K562 (cell line): ENCODE data around the gene RHOV. TPM values are rescaled to one million over a fixed set of nuclear protein-coding genes. Genes with fewer than 3 reads are reported as not detected.

ENCODE experiments used
- ATAC-seq: fragments of 200-7000 bp; cut with Tn5 transposase; 3 replicates; pipeline ENCODE4 v1.9.1; 2020; ENCODE audit warnings: moderate library complexity
- BruUV-seq: library from RNA; stranded (reverse); fragments of 400-500 nt; replicated peaks from 2 replicates; lab custom pipeline; 2021; lab: Mats Ljungman, UMichigan
- CTCF ChIA-PET: fragments of 300-600 bp; formaldehyde crosslinking; extraction: SDS; loops from one replicate; lab custom pipeline; 2021; ENCODE audit warnings: low intra/inter-chr PET ratio; lab: Yijun Ruan, JAX
- POLR2A ChIA-PET: fragments of 300-600, 350-650 bp; sonication (Branson Sonifier 250); formaldehyde crosslinking; extraction: SDS; loops from one replicate; lab custom pipeline; 2021; ENCODE audit warnings: antibody characterized with exemption, inconsistent platforms; lab: Yijun Ruan, JAX
- DNase-seq, 4 experiments: peaks; one replicate each; pipeline versions ENCODE4 v3.0.0 to v3.0.0-alpha.2; 2011 to 2018; ENCODE audit warnings: low spot score in 3 of 4, mixed read lengths in 3 of 4; ENCODE audit errors: extremely low read depth in 1 of 4
- FAIRE-seq: peaks from 2 replicates; lab custom pipeline; 2011; peaks lifted over from hg19 to GRCh38; lab: Jason Lieb, UNC
- H2AFZ ChIP-seq: 2 replicates; pipeline ENCODE4 v1.6.0; 2011; ENCODE audit warnings: low read depth, low read length, control low read depth, inconsistent platforms
- H3K27ac ChIP-seq: fragments of 200-600 bp; 3 replicates; pipeline ENCODE4 v1.8.0; 2011; ENCODE audit warnings: low read depth, mild to moderate bottlenecking, control low read depth, inconsistent platforms, low read length, moderate library complexity, mixed read lengths; ENCODE audit errors: extremely low read depth
- H3K27me3 ChIP-seq, 2 experiments: fragments of 300-600 bp in 1 of 2; 2 replicates in 1 of 2; 3 replicates in 1 of 2; pipeline versions ENCODE4 v1.6.0 to v1.8.0; 2011; ENCODE audit warnings: inconsistent platforms in 2 of 2, low read length in 2 of 2, mild to moderate bottlenecking in 1 of 2, mixed read lengths in 1 of 2, moderate library complexity in 1 of 2; ENCODE audit not compliant: control insufficient read depth in 2 of 2, insufficient read depth in 2 of 2
- H3K36me3 ChIP-seq: fragments of 300-600 bp; 3 replicates; pipeline ENCODE4 v1.8.0; 2011; ENCODE audit warnings: mild to moderate bottlenecking, low read length, inconsistent platforms; ENCODE audit not compliant: control insufficient read depth, insufficient read depth
- H3K4me1 ChIP-seq, 2 experiments: fragments of 200-600 bp in 1 of 2; replicated peaks in 1 of 2; 2 replicates in 1 of 2; 3 replicates in 1 of 2; pipeline versions ENCODE4 v1.5.1 to v1.8.0; 2011; ENCODE audit warnings: inconsistent platforms in 2 of 2, low read length in 2 of 2, mild to moderate bottlenecking in 1 of 2, mixed read lengths in 1 of 2, moderate library complexity in 1 of 2; ENCODE audit not compliant: control insufficient read depth in 2 of 2, insufficient read depth in 2 of 2
- H3K4me2 ChIP-seq: 2 replicates; pipeline ENCODE4 v1.6.1; 2011; ENCODE audit warnings: low read length, control low read depth, inconsistent platforms, mixed read lengths; ENCODE audit not compliant: insufficient read depth
- H3K4me3 ChIP-seq: fragments of 200-600 bp; sonication (generic), shearing (Covaris generic); 2 replicates; pipeline ENCODE4 v1.5.1; 2016; ENCODE audit warnings: control low read depth, inconsistent platforms
- H3K79me2 ChIP-seq: fragments of 200-600 bp; 3 replicates; pipeline ENCODE4 v1.8.0; 2011; ENCODE audit warnings: low read length, inconsistent platforms; ENCODE audit not compliant: control insufficient read depth, insufficient read depth
- H3K9ac ChIP-seq, 2 experiments: 2 replicates each; pipeline versions ENCODE4 v1.6.0 to v1.6.1; 2011; ENCODE audit warnings: low read depth in 2 of 2, low read length in 2 of 2, control low read depth in 1 of 2, inconsistent platforms in 1 of 2, mild to moderate bottlenecking in 1 of 2, mixed read lengths in 1 of 2; ENCODE audit not compliant: insufficient read depth in 1 of 2
- H3K9me1 ChIP-seq: one replicate; pipeline ENCODE4 v1.6.0; 2011; ENCODE audit warnings: inconsistent platforms, mild to moderate bottlenecking, low read length, moderate library complexity; ENCODE audit not compliant: control insufficient read depth, insufficient read depth
- H3K9me3 ChIP-seq: replicated peaks from 2 replicates; pipeline ENCODE4 v1.5.1; 2011; ENCODE audit warnings: low read depth, low read length, inconsistent platforms; ENCODE audit not compliant: control insufficient read depth, insufficient read depth
- H4K20me1 ChIP-seq: replicated peaks from 2 replicates; pipeline ENCODE4 v1.6.1; 2011; ENCODE audit warnings: low read length, inconsistent platforms, mixed read lengths; ENCODE audit not compliant: control insufficient read depth, insufficient read depth
- CAMTA2 ChIP-seq: fragments of 250-450 bp; sonication (Bioruptor Pico); conservative IDR thresholded peaks from 2 replicates; pipeline ENCODE4 v1.5.1; 2022
- CCAR2 ChIP-seq: fragments of 200-400 bp; formaldehyde crosslinking; IDR thresholded peaks from 2 replicates; pipeline ENCODE4 v1.6.1; 2017; ENCODE audit warnings: mild to moderate bottlenecking, low read depth, low read length
- EP300 ChIP-seq: IDR thresholded peaks from 2 replicates; pipeline ENCODE4 v1.6.1; 2012; ENCODE audit warnings: low read length, improper control_type of control experiment
- ETV5 ChIP-seq: sonication (generic); formaldehyde crosslinking; IDR thresholded peaks from 2 replicates; pipeline ENCODE4 v1.4.0; 2020; ENCODE audit warnings: low read depth, mild to moderate bottlenecking, missing genetic modification reagents
- SMARCE1 ChIP-seq: fragments of 450-650 bp; IDR thresholded peaks from 2 replicates; pipeline ENCODE4 v1.7.1; 2016; ENCODE audit warnings: mild to moderate bottlenecking
- SRSF7 ChIP-seq: fragments of 200-400 bp; formaldehyde crosslinking; optimal IDR thresholded peaks from 2 replicates; pipeline ENCODE3; 2017; ENCODE audit warnings: mild to moderate bottlenecking, low read depth, low read length
- THRA ChIP-seq: fragments of 450-650 bp; IDR thresholded peaks from 2 replicates; pipeline ENCODE4 v1.6.1; 2017; ENCODE audit warnings: mild to moderate bottlenecking, moderate library complexity
- ZBTB26 ChIP-seq: fragments of 450-650 bp; formaldehyde crosslinking; IDR thresholded peaks from 2 replicates; pipeline ENCODE4 v1.4.0; 2022; ENCODE audit warnings: missing genetic modification characterization
- ZNF592 ChIP-seq: fragments of 450-650 bp; IDR thresholded peaks from 2 replicates; pipeline ENCODE4 v1.6.1; 2017; ENCODE audit warnings: antibody characterized with exemption, mild to moderate bottlenecking
- WGBS: fragments of 100-300 bp; shearing (Covaris generic); methylation state at CpG from one replicate; pipeline ENCODE4 v1.1.6; 2016; ENCODE audit warnings: low coverage, mixed read lengths; ENCODE audit not compliant: insufficient coverage; ENCODE audit errors: missing lambda C conversion rate; 5-methylcytosine and 5-hydroxymethylcytosine counted together
- in situ Hi-C: fragments of 300-500 bp; cut with MboI; formaldehyde crosslinking; loops from 4 replicates; pipeline ENCODE4 v1.15.0; 2018; ENCODE audit warnings: inconsistent platforms, mixed read lengths
- intact Hi-C: fragments of 100-400 bp; cut with micrococcal nuclease; formaldehyde crosslinking; loops from 2 replicates; pipeline ENCODE4 v1.14.2; 2022
- polyA plus RNA-seq, 8 experiments: library from polyadenylated mRNA; depleted of rRNA in 4 of 8; stranded (reverse) in 5 of 8; unstranded in 3 of 8; fragments of >200 nt; fragmentation: Nextera tagmentation in 2 of 8; fragmentation: Illumina TruSeq in 1 of 8; extraction: Ambion mirVana in 2 of 8; extraction: Trizol in 1 of 8; gene quantifications; 2 replicates each; pipeline versions ENCODE4 v1.2.1 to v1.2.3, GENCODE V29; 2011 to 2014; ENCODE audit warnings: inconsistent platforms in 1 of 8, missing spikeins in 1 of 8
- total RNA-seq, 7 experiments: library from RNA; depleted of rRNA in 6 of 7; stranded (reverse); fragments of >200 nt in 6 of 7; fragmentation: Illumina TruSeq in 2 of 7; extraction: Trizol in 2 of 7; gene quantifications; 2 replicates each; pipeline versions ENCODE4 v1.2.1 to v1.2.3, GENCODE V29; 2011 to 2021; ENCODE audit warnings: low replicate concordance in 1 of 7

The RHOV gene
- total and polyA plus RNA-seq, 9 of the 15 experiments (the other 6 are each of a cell fraction or from before 2014, with no cell fraction given): 0.08 to 2.0 (median 1.1) TPM

GRCh38 chr15:40886586-40886985 is 12.6 kb upstream of the RHOV start:
- in situ Hi-C loops (loop anchor here (10.0 kb wide), 1 partner anchor 542 kb away; the partner anchor contains the start of gene CCDC9B), intact Hi-C loops (no loop called here)
- H3K27ac ChIP-seq: no peak overlapping the region
- BruUV-seq: no TSS peak
- no peaks in the 10 kb centered on the region for H3K27me3 ChIP-seq
- no peaks in the 10 kb centered on the region for H3K9me3 ChIP-seq
- no peaks in the 10 kb centered on the region for H3K79me2 ChIP-seq
- ChIA-PET POLR2A (interaction anchor here (1.0 kb wide), 1 partner anchor 16 kb away, joined by 4 read pairs; no protein-coding TSS in a partner anchor), CTCF (no interaction called here)
- no peaks in the 10 kb centered on the region for H3K36me3 ChIP-seq
- H3K4me2 ChIP-seq: no peak overlapping the region
- FAIRE-seq (no peak), ATAC-seq (no peak; the same call in 2 of the 3 replicates), DNase-seq (no peak)
- no peaks in the 10 kb centered on the region for H4K20me1 ChIP-seq
- H3K4me1 ChIP-seq: no peaks in the 10 kb centered on the region; a peak in 1 of 5 replicates
- no peak overlapping the region for H3K4me3 ChIP-seq
- H3K9ac ChIP-seq: no peak overlapping the region
- H2AFZ ChIP-seq: no peak overlapping the region
- no peaks in the 10 kb centered on the region for H3K9me1 ChIP-seq
- TF ChIP-seq THRA: no peak
- 0% methylated on average over 1 of the region's 1 CpG for WGBS

- Histone ChIP-seq H3K4me1 (peaks cover 0 to 10% of the 10 kb centered on the region in 2 experiments; a peak in 3 of 5 replicates), H2AFZ (no peak overlapping the region), H4K20me1 (no peaks in the 10 kb centered on the region), H3K4me3 (no peak overlapping the region), H3K36me3 (no peaks in the 10 kb centered on the region), H3K79me2 (no peaks in the 10 kb centered on the region), H3K9me3 (no peaks in the 10 kb centered on the region), H3K9ac (no peak overlapping the region), H3K27ac (no peak overlapping the region), H3K4me2 (no peak overlapping the region), H3K9me1 (no peaks in the 10 kb centered on the region), H3K27me3 (no peaks in the 10 kb centered on the region)
- 53% methylated on average over 6 of the region's 6 CpGs for WGBS
- in situ Hi-C loops (loop anchor here (10.0 kb wide), 1 partner anchor 537 kb away; the partner anchor contains the start of gene CCDC9B), intact Hi-C loops (no loop called here)
- no TSS peak for BruUV-seq
- POLR2A ChIA-PET: interaction anchor here (0.6 to 1.3 kb wide), 2 partner anchors 10 to 431 kb away, joined by 3 read pairs; no protein-coding TSS in a partner anchor
- DNase-seq: no peak
- ATAC-seq: no peak
- no peak for FAIRE-seq
- no peak for TF ChIP-seq ZBTB26 (CRISPR knock-in tag)
- no peak for TF ChIP-seq ETV5 (CRISPR knock-in tag)
- no peak for TF ChIP-seq EP300
- no peak for TF ChIP-seq SMARCE1
- no peak for TF ChIP-seq CAMTA2
- no peak for TF ChIP-seq SRSF7
- TF ChIP-seq CCAR2: no peak
- TF ChIP-seq ZNF592: no peak
- CTCF ChIA-PET: no interaction called here
Observed at GRCh38 chr15:40881351-40881750, 7.3 kb upstream of the RHOV start.
